ENCODE measurements around the gene WWTR1. TPM values are rescaled to one million over a fixed set of nuclear protein-coding genes. Genes with fewer than 3 reads are reported as not detected.

The WWTR1 gene
- total and polyA plus RNA-seq, 9 donors, result 35.5 to 88.5 (median 74.7) TPM

DNA sequence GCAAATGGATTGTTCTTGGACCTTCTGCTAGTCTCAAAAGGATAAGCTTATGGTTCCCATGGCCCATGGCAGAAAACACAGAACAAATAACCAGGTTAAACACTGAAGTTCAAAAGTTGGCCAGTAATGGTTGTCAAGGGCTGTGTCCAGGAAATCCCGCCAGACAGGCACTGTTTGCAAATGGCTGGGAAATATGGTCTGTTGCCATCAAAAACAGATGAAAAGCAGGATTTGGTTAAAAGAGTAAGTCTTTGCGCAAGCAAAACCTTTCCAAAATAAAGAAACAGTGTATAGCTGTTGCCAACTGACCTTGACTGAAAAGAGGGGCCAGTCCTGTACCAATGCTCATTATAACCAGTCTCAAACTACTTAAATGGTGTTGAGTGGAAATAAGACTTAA lies 58.6 kb downstream of the WWTR1 start:
- WGBS (ENCODE audit: insufficient coverage), result 83% methylated on average over 1 of the region's 2 CpGs
- Histone ChIP-seq H3K27me3 (ENCODE audit: control insufficient read depth, insufficient read depth, low read length) (no peaks in the 10 kb centered on the region), H3K9me3 (replicated peaks; ENCODE audit: control insufficient read depth, low read depth, low read length) (no peaks in the 10 kb centered on the region), H3K4me1 (ENCODE audit: control insufficient read depth, insufficient read depth, low read length) (peaks cover 22% of the 10 kb centered on the region), H3K36me3 (ENCODE audit: control insufficient read depth, insufficient read depth, low read length) (peaks cover 3% of the 10 kb centered on the region), H3K27ac (ENCODE audit: low read length) (no peak overlapping the region), H3K4me3 (ENCODE audit: low read length) (no peak overlapping the region)
- DNase-seq, result peak; percentile 48

DNA sequence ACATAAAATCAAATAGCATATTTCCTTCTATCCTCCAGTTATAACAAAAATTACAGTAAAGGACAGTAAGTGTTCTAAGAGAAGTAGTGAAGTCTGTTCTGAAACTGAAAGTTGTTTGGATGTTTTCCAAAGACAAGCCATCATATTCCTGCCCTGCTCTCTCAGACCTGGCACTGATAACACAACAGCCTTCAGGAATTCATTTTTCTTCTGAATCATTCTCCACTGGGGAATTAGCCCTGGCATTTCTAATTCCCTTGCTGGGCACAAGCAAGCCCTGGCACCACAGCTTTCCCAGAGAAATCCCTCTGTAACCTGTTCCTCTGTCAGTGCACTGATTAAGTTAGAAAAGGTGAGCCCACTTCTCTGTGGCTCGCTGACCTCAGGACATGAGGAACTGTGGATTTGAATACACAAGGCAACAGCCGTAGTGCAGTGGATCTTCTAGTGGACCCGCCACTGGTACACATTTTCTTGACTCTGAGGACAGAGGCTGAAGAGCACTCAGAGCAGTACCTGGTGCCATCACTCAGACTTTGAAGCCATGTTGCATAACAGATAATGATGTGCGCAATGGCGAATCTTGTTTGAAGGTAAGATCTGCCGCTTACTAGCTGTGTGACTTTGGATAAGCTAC lies 61.6 kb downstream of the WWTR1 start:
- peaks cover 3% of the 10 kb centered on the region for H3K36me3 ChIP-seq (ENCODE audit: control insufficient read depth, insufficient read depth, low read length)
- H3K27me3 ChIP-seq (ENCODE audit: control insufficient read depth, insufficient read depth, low read length), result no peaks in the 10 kb centered on the region
- no peak for DNase-seq
- peaks cover 19% of the 10 kb centered on the region for H3K4me1 ChIP-seq (ENCODE audit: control insufficient read depth, insufficient read depth, low read length)
- no peak overlapping the region for H3K27ac ChIP-seq (ENCODE audit: low read length)
- H3K4me3 ChIP-seq (ENCODE audit: low read length), result no peak overlapping the region
- no peaks in the 10 kb centered on the region for H3K9me3 ChIP-seq (replicated peaks; ENCODE audit: control insufficient read depth, low read depth, low read length)
- WGBS (ENCODE audit: insufficient coverage), result 92% methylated on average over 3 of the region's 6 CpGs

DNA sequence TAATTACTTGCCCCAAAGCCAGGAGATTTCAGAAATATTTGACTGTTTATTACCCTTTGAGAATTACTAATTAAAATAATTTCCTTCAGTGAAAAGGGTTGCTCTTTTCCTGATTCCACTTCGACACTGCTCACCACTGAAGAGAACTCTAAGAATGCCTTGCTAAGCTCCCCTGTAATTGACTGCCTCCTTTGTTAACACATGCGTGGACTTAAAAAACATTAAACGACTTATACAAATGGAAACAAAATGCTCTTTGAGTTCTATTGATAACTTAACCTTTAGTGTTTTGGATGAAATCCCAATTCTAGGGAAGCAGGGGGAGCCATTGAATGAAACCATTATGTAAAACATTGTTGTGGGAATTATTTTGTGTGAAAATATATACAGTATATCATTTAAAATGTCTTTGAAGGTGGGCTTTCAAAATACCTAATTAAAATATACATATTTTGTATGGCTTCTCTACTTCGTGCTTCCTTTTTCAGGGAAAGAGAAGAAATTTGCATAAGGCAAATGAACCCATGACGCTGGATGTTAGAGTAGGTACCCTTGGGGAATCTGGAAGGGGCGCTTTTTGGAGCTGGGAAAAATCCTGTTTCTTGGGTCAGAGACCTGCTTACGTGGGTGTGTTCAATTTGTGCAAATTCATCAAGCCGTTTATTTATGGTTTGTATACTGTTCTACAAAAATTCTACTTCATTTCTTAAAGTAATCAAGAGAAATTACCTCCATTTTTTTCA lies 64.2 kb downstream of the WWTR1 start:
- no peak overlapping the region for H3K4me3 ChIP-seq (ENCODE audit: low read length)
- H3K9me3 ChIP-seq (replicated peaks; ENCODE audit: control insufficient read depth, low read depth, low read length), result no peaks in the 10 kb centered on the region
- peaks cover 20% of the 10 kb centered on the region for H3K4me1 ChIP-seq (ENCODE audit: control insufficient read depth, insufficient read depth, low read length)
- peak overlapping the region; percentile 57 for H3K27ac ChIP-seq (ENCODE audit: low read length)
- peaks cover 3% of the 10 kb centered on the region for H3K36me3 ChIP-seq (ENCODE audit: control insufficient read depth, insufficient read depth, low read length)
- DNase-seq, result no peak
- H3K27me3 ChIP-seq (ENCODE audit: control insufficient read depth, insufficient read depth, low read length), result no peaks in the 10 kb centered on the region
- no CpG with 5 or more reads among the region's 8 CpGs for WGBS (ENCODE audit: insufficient coverage)

DNA sequence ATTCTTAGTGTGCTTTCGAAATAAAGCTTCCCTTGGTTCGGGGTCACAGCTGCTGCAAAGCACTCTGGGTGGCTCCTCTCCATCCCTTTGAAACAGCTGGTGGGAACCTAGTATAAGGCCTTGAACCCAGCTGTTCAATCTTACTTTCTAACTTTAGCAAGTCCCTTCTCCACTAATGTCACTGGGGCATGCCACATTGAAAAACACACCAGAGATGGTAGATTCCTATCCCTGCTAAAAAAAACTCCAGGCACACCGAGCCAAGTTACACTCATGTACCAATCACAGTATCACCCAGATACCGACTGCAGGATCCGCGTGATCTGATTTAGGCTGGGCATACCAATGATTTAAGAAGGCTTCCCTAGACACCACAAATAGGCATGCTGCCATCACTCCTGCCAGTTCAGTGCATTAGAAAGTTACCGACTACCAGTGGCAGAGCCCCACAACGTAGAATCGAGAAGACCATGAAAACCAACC lies 65.0 kb downstream of the WWTR1 start:
- no peaks in the 10 kb centered on the region for H3K9me3 ChIP-seq (replicated peaks; ENCODE audit: control insufficient read depth, low read depth, low read length)
- DNase-seq, result peak; percentile 88
- 82% methylated on average over 6 of the region's 9 CpGs for WGBS (ENCODE audit: insufficient coverage)
- peak overlapping the region; percentile 57 for H3K27ac ChIP-seq (ENCODE audit: low read length)
- no peak overlapping the region for H3K4me3 ChIP-seq (ENCODE audit: low read length)
- H3K27me3 ChIP-seq (ENCODE audit: control insufficient read depth, insufficient read depth, low read length), result no peaks in the 10 kb centered on the region
- peaks cover under 1% of the 10 kb centered on the region for H3K36me3 ChIP-seq (ENCODE audit: control insufficient read depth, insufficient read depth, low read length)
- peaks cover 22% of the 10 kb centered on the region for H3K4me1 ChIP-seq (ENCODE audit: control insufficient read depth, insufficient read depth, low read length)

DNA sequence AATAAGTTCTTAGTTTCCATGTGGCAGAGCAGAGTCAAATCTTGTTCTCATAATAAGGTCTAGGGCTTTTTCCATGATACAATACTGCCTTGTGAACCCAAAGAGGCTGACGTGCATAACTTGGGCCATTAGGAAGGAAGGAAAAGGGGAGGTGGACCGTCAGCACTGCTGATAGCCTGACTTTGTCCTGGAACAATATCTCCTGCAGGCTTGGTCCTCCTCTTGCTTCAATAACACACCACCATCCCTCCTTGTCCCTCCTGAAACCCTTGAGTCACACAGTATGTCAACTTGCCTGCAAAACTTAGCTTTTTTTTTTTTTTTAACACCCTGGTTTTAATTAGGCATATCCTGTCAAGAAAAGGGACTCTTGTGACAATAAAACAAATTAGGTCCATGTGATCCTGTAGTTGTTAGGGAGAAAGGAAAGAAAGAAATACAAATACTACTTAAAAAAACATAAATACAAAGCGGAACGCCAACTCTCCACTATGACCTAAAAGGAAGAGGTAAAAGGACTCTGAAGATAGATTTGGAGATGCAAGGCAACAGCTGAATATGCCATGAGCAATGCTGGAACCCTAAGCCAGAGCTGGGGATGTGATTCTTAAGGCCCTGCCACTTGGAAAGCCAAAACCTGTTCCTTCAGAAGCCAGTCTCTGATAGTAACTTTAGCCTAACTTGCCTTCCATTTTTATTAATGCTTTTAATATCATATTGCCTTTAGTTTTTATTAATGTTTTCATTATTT lies 67.0 kb downstream of the WWTR1 start:
- no peaks in the 10 kb centered on the region for H3K27me3 ChIP-seq (ENCODE audit: control insufficient read depth, insufficient read depth, low read length)
- H3K27ac ChIP-seq (ENCODE audit: low read length), result peak overlapping the region; percentile 58
- no peak overlapping the region for H3K4me3 ChIP-seq (ENCODE audit: low read length)
- no peak for DNase-seq
- WGBS (ENCODE audit: insufficient coverage), result no CpG with 5 or more reads among the region's 4 CpGs
- no peaks in the 10 kb centered on the region for H3K36me3 ChIP-seq (ENCODE audit: control insufficient read depth, insufficient read depth, low read length)
- peaks cover 17% of the 10 kb centered on the region for H3K4me1 ChIP-seq (ENCODE audit: control insufficient read depth, insufficient read depth, low read length)
- no peaks in the 10 kb centered on the region for H3K9me3 ChIP-seq (replicated peaks; ENCODE audit: control insufficient read depth, low read depth, low read length)

DNA sequence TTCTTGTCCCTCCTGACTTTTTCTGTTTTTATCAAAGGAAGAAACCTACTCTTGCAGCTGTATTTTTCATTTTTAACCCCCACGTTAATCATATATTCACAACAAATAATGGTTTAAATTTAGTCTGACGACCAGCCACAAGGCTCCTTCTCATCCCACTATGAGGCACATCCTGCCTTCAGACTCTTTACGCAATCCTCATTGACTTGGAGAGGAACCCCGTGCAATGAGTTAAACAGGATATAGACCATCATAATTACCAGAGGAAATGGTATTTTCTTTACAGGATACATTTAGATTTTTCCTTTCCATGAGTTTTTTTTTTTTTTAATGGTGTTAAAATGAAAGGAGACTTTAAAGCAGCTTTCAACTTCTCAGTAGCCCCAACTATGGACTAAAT lies 68.5 kb downstream of the WWTR1 start:
- H3K27me3 ChIP-seq (ENCODE audit: control insufficient read depth, insufficient read depth, low read length), result no peaks in the 10 kb centered on the region
- no peaks in the 10 kb centered on the region for H3K9me3 ChIP-seq (replicated peaks; ENCODE audit: control insufficient read depth, low read depth, low read length)
- H3K4me1 ChIP-seq (ENCODE audit: control insufficient read depth, insufficient read depth, low read length), result peaks cover 19% of the 10 kb centered on the region
- no CpG with 5 or more reads among the region's 4 CpGs for WGBS (ENCODE audit: insufficient coverage)
- H3K4me3 ChIP-seq (ENCODE audit: low read length), result no peak overlapping the region
- peak overlapping the region; percentile 71 for H3K27ac ChIP-seq (ENCODE audit: low read length)
- peak; percentile 73 for DNase-seq
- no peaks in the 10 kb centered on the region for H3K36me3 ChIP-seq (ENCODE audit: control insufficient read depth, insufficient read depth, low read length)

DNA sequence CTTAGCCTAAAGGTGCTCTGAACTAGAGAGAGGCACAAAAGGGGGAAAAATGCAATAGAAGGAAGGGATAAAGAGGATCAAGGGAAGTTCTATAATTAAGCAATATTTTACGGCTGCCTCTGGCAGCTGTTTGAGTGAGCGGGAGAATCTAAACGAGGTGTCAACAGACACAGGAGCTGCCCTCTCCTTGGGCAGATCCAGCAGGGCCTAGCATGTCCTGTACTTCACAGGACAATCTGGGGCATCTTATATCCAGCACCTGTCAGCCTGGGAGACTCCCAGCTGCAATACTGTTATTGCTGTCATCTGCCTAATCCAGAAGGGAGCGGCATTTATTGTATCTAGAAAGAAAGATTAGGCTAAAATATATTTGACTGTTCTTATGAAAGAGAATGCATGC lies 68.9 kb downstream of the WWTR1 start:
- 33% methylated on average over 2 of the region's 4 CpGs for WGBS (ENCODE audit: insufficient coverage)
- Histone ChIP-seq H3K27me3 (ENCODE audit: control insufficient read depth, insufficient read depth, low read length) (no peaks in the 10 kb centered on the region), H3K9me3 (replicated peaks; ENCODE audit: control insufficient read depth, low read depth, low read length) (no peaks in the 10 kb centered on the region), H3K4me1 (ENCODE audit: control insufficient read depth, insufficient read depth, low read length) (peaks cover 23% of the 10 kb centered on the region), H3K4me3 (ENCODE audit: low read length) (no peak overlapping the region), H3K36me3 (ENCODE audit: control insufficient read depth, insufficient read depth, low read length) (no peaks in the 10 kb centered on the region), H3K27ac (ENCODE audit: low read length) (peak overlapping the region; percentile 71)
- DNase-seq, result peak; percentile 54

DNA sequence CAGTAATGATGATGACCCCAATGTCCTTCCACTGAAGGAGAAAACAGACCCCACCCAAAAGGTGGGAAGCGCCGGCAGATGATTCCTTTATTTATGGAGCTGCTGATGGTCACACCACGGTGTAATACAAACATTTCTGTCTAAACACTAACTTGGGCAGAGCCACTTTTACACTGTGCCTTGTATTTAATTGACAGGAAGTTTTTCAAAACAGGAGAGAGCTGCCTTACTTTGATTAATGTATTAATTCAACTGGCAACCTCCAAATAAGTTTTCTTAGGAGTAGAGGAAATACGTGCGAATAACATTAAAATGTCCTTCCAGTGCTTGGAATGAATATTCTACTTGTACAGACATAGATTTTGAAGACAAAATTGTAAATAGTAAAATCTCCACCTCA lies 70.4 kb downstream of the WWTR1 start:
- Histone ChIP-seq H3K4me3 (ENCODE audit: low read length) (no peak overlapping the region), H3K27ac (ENCODE audit: low read length) (no peak overlapping the region), H3K9me3 (replicated peaks; ENCODE audit: control insufficient read depth, low read depth, low read length) (no peaks in the 10 kb centered on the region), H3K27me3 (ENCODE audit: control insufficient read depth, insufficient read depth, low read length) (no peaks in the 10 kb centered on the region), H3K4me1 (ENCODE audit: control insufficient read depth, insufficient read depth, low read length) (peaks cover 24% of the 10 kb centered on the region), H3K36me3 (ENCODE audit: control insufficient read depth, insufficient read depth, low read length) (no peaks in the 10 kb centered on the region)
- WGBS (ENCODE audit: insufficient coverage), result no CpG with 5 or more reads among the region's 5 CpGs
- no peak for DNase-seq

DNA sequence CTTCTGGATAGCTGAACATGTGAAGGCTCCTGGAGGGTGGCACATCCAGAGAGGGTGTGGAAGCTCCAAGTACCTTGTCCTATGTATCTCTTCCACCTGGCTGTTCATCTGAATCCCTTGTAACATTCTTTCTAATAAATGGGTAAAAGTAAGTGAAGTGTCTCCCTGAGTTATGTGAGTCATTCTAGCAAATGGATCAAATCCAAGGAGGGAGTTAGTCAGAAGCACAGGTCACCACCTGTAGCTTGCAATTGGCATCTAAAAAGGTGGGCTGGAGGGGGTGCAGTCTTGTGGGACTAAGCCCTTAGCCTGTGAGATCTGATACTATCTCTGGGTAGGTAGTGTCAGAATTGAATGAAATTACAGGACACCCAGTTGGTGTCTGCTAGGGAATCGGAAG lies 71.0 kb downstream of the WWTR1 start:
- no CpG with 5 or more reads among the region's 1 CpG for WGBS (ENCODE audit: insufficient coverage)
- no peak for DNase-seq
- Histone ChIP-seq H3K27me3 (ENCODE audit: control insufficient read depth, insufficient read depth, low read length) (no peaks in the 10 kb centered on the region), H3K9me3 (replicated peaks; ENCODE audit: control insufficient read depth, low read depth, low read length) (no peaks in the 10 kb centered on the region), H3K4me3 (ENCODE audit: low read length) (no peak overlapping the region), H3K4me1 (ENCODE audit: control insufficient read depth, insufficient read depth, low read length) (peaks cover 28% of the 10 kb centered on the region), H3K36me3 (ENCODE audit: control insufficient read depth, insufficient read depth, low read length) (no peaks in the 10 kb centered on the region), H3K27ac (ENCODE audit: low read length) (no peak overlapping the region)

DNA sequence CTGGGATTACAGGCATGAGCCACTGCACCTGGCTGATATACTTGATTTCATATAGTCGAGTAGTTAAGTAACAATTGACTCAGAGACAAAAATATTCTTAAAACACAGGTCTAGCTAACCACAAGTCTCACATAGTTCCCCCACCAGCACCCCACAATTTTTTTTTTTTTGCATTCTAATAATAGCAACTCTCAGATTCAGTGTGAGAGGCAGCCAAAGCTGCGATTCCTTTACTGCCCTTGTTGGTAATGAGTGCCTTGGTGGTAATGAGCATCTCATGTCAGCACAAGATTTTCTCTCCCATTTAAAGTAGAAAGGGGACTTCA lies 72.5 kb downstream of the WWTR1 start:
- no peak overlapping the region for H3K4me3 ChIP-seq (ENCODE audit: low read length)
- H3K27me3 ChIP-seq (ENCODE audit: control insufficient read depth, insufficient read depth, low read length), result no peaks in the 10 kb centered on the region
- WGBS (ENCODE audit: insufficient coverage), result no CpG with 5 or more reads among the region's 2 CpGs
- H3K27ac ChIP-seq (ENCODE audit: low read length), result no peak overlapping the region
- DNase-seq, result no peak
- H3K9me3 ChIP-seq (replicated peaks; ENCODE audit: control insufficient read depth, low read depth, low read length), result no peaks in the 10 kb centered on the region
- peaks cover 32% of the 10 kb centered on the region for H3K4me1 ChIP-seq (ENCODE audit: control insufficient read depth, insufficient read depth, low read length)
- H3K36me3 ChIP-seq (ENCODE audit: control insufficient read depth, insufficient read depth, low read length), result no peaks in the 10 kb centered on the region
